Right lobe of liver (tissue), 6 donors: Measurements from ENCODE around the gene NOP16. TPM values are rescaled to one million over a fixed set of nuclear protein-coding genes. Genes with fewer than 3 reads are reported as not detected.
A peak's percentile ranks its signal among the peaks of the same experiment; 100 is the strongest.

ENCODE experiments used
- ATAC-seq, 4 donors: fragments of 200-7000 bp; cut with Tn5 transposase; one replicate each; pipeline ENCODE4 v1.9.1; 2020; ENCODE audit warnings: mild to moderate bottlenecking in 4 of 4, moderate library complexity in 4 of 4
- DNase-seq, 3 donors: peaks; one replicate each; pipeline ENCODE4 v3.0.0-alpha.2; 2020
- H3K27ac ChIP-seq, 3 donors: fragments of 200-600 bp; one replicate each; pipeline ENCODE4 v1.8.0; 2022
- H3K27me3 ChIP-seq, 2 donors: fragments of 200-600 bp; one replicate each; pipeline ENCODE4 v1.8.0; 2022
- H3K36me3 ChIP-seq, 4 donors: fragments of 200-600 bp; sonication (generic) in 1 of 4; one replicate each; pipeline versions ENCODE4 v1.5.1 to v1.8.0; 2017 to 2022; ENCODE audit warnings: control low read depth in 1 of 4
- H3K4me1 ChIP-seq, 4 donors: fragments of 200-600 bp; sonication (generic) in 1 of 4; one replicate each; pipeline versions ENCODE4 v1.5.1 to v1.8.0; 2017 to 2022; ENCODE audit warnings: control low read depth in 1 of 4
- H3K4me3 ChIP-seq, 3 donors: fragments of 200-600 bp; one replicate each; pipeline ENCODE4 v1.8.0; 2022
- H3K9me3 ChIP-seq, 4 donors: fragments of 200-600 bp; sonication (generic) in 1 of 4; one replicate each; pipeline versions ENCODE4 v1.5.1 to v1.8.0; 2017 to 2022; ENCODE audit warnings: control low read depth in 1 of 4
- CTCF ChIP-seq, 4 donors: fragments of 200-600 bp in 3 of 4; fragments of 450-650 bp in 1 of 4; IDR thresholded peaks; one replicate each; pipeline versions ENCODE4 v1.5.1 to v1.8.0; 2016 to 2022; ENCODE audit warnings: antibody characterized with exemption in 4 of 4, mild to moderate bottlenecking in 2 of 4
- POLR2A ChIP-seq: fragments of 450-650 bp; IDR thresholded peaks from one replicate; pipeline ENCODE4 v1.6.1; 2017; ENCODE audit warnings: antibody characterized with exemption, mild to moderate bottlenecking
- WGBS: methylation state at CpG from one replicate; pipeline ENCODE4 v1.1.6; 2018; ENCODE audit warnings: low coverage, low lambda C conversion rate; ENCODE audit not compliant: insufficient coverage; ENCODE audit errors: missing lambda C conversion rate; 5-methylcytosine and 5-hydroxymethylcytosine counted together
- intact Hi-C, 2 donors: fragments of 100-400 bp; cut with DNase I; formaldehyde crosslinking; loops; one replicate each; pipeline versions ENCODE4 v1.11.2 to v1.14.1; 2022
- total RNA-seq, 6 experiments: library from RNA; depleted of rRNA in 2 of 6; stranded (reverse); fragments of >200 nt in 2 of 6; fragmentation: NEBNext Ultra II Directional in 3 of 6; extraction: Animal tissue kit (Norgen Biotek cat#: 25700) in 3 of 6; gene quantifications; one replicate each; pipeline versions ENCODE4 v1.1.0 to v1.2.4, GENCODE V29; 2016 to 2023
- donor health status: DM: no; HTN: yes; CAD: no.
- donor health status: DM: no; HTN: no; CAD: no.
- donor health status: DM: no; HTN: no; CAD: no.
- donor health status: DM: no; HTN: yes; CAD: no.
- donor health status: DM: no; HTN: yes; CAD: no.

The NOP16 gene
- total RNA-seq, 6 experiments from 2014 or later, result 12.8 to 19.6 (median 17.2) TPM

- Histone ChIP-seq H3K36me3 (peaks cover 0 to 85% (median 32%) of the 10 kb centered on the region in 4 donors), H3K27me3 (no peaks in the 10 kb centered on the region), H3K9me3 (no peaks in the 10 kb centered on the region), H3K4me3 (no peak overlapping the region), H3K4me1 (peaks cover 0 to 15% (median 0%) of the 10 kb centered on the region in 4 donors), H3K27ac (peak overlapping the region in 1 of 3 donors; percentile 32)
- no peak for TF ChIP-seq POLR2A
- TF ChIP-seq CTCF (IDR thresholded peaks at IDR 0.05), result no peak
- no peak for DNase-seq
- 94% methylated on average over 2 of the region's 5 CpGs for WGBS
- intact Hi-C loops, result no loop called here
- peak in 2 of 4 donors; percentile 66 to 81 for ATAC-seq
Observed at GRCh38 chr5:176352116-176352878, 36.1 kb downstream of the NOP16 start.

GRCh38 chr5:176350416-176350815 is 38.0 kb downstream of the NOP16 start:
- DNase-seq, result no peak
- Histone ChIP-seq H3K27ac (no peak overlapping the region), H3K36me3 (peaks cover 0 to 96% (median 43%) of the 10 kb centered on the region in 4 donors), H3K9me3 (no peaks in the 10 kb centered on the region), H3K27me3 (no peaks in the 10 kb centered on the region), H3K4me1 (peaks cover 0 to 11% (median 0%) of the 10 kb centered on the region in 4 donors), H3K4me3 (no peak overlapping the region)
- intact Hi-C loops, result no loop called here
- TF ChIP-seq POLR2A (no peak), CTCF (IDR thresholded peaks at IDR 0.05) (no peak)
- ATAC-seq, result no peak
- 98% methylated on average over 6 of the region's 8 CpGs for WGBS

- 64% methylated on average over 2 of the region's 2 CpGs for WGBS
- Histone ChIP-seq H3K9me3 (no peaks in the 10 kb centered on the region), H3K27ac (peak overlapping the region in 2 of 3 donors; percentile 16 to 86), H3K27me3 (no peaks in the 10 kb centered on the region), H3K36me3 (peaks cover 0 to 35% (median 17%) of the 10 kb centered on the region in 4 donors), H3K4me1 (peaks cover 0 to 47% (median 15%) of the 10 kb centered on the region in 4 donors), H3K4me3 (no peak overlapping the region)
- TF ChIP-seq CTCF (IDR thresholded peaks at IDR 0.05) (no peak), POLR2A (no peak)
- DNase-seq, result no peak
- ATAC-seq, result no peak
- intact Hi-C loops, result no loop called here
Observed at GRCh38 chr5:176342766-176343458, 45.5 kb downstream of the NOP16 start.

- WGBS, result 100% methylated on average over 1 of the region's 1 CpG
- TF ChIP-seq CTCF (IDR thresholded peaks at IDR 0.05) (no peak), POLR2A (no peak)
- no peak for ATAC-seq
Observed at GRCh38 chr5:176342158-176342483, 46.3 kb downstream of the NOP16 start.

More at GRCh38 chr5:176342158-176342483, 46.3 kb downstream of the NOP16 start:
- peak overlapping the region in 2 of 3 donors; percentile 86 to 93 for H3K27ac ChIP-seq
- H3K4me1 ChIP-seq, result peaks cover 0 to 53% (median 18%) of the 10 kb centered on the region in 4 donors
- H3K4me3 ChIP-seq, result no peak overlapping the region
- H3K9me3 ChIP-seq, result no peaks in the 10 kb centered on the region
- no peak for DNase-seq
- no peaks in the 10 kb centered on the region for H3K27me3 ChIP-seq
- intact Hi-C loops, result no loop called here
- peaks cover 0 to 34% (median 11%) of the 10 kb centered on the region in 4 donors for H3K36me3 ChIP-seq
